HEK293T (cell line): ENCODE data around the gene GNAQ.

ENCODE experiments used
- BHLHE40 ChIP-seq: fragments of 450-650 bp; IDR thresholded peaks from 2 replicates; pipeline ENCODE4 v1.6.1; 2016; ENCODE audit warnings: mild to moderate bottlenecking, moderate library complexity, borderline replicate concordance
- ELF4 ChIP-seq: fragments of 450-650 bp; IDR thresholded peaks from 2 replicates; pipeline ENCODE4 v1.6.1; 2017; ENCODE audit warnings: antibody characterized with exemption
- FOXA1 ChIP-seq: fragments of 450-650 bp; IDR thresholded peaks from 2 replicates; pipeline ENCODE4 v1.6.1; 2016; ENCODE audit warnings: mild to moderate bottlenecking
- FOXK2 ChIP-seq: fragments of 450-650 bp; IDR thresholded peaks from 2 replicates; pipeline ENCODE4 v1.6.1; 2016; ENCODE audit warnings: mild to moderate bottlenecking
- SP1 ChIP-seq: fragments of 450-650 bp; IDR thresholded peaks from 2 replicates; pipeline ENCODE4 v1.6.1; 2017
- ZNF384 ChIP-seq: fragments of 450-650 bp; IDR thresholded peaks from 2 replicates; pipeline ENCODE4 v1.6.1; 2016
- TF ChIP-seq, protein P1 (sequence below): fragments of 450-650 bp; IDR thresholded peaks from 2 replicates; pipeline ENCODE4 v1.6.1; 2016

GRCh38 chr9:77933019-77933418 lies 98.6 kb downstream of the GNAQ start:
- TF ChIP-seq SP1 (no peak), FOXA1 (no peak), FOXK2 (no peak), BHLHE40 (no peak), ZNF384 (no peak), ELF4 (no peak)
- TF ChIP-seq, protein P1, sequence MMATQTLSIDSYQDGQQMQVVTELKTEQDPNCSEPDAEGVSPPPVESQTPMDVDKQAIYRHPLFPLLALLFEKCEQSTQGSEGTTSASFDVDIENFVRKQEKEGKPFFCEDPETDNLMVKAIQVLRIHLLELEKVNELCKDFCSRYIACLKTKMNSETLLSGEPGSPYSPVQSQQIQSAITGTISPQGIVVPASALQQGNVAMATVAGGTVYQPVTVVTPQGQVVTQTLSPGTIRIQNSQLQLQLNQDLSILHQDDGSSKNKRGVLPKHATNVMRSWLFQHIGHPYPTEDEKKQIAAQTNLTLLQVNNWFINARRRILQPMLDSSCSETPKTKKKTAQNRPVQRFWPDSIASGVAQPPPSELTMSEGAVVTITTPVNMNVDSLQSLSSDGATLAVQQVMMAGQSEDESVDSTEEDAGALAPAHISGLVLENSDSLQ = no peak
